ENCODE measurements around the gene KIN. TPM values are rescaled to one million over a fixed set of nuclear protein-coding genes. Genes with fewer than 3 reads are reported as not detected.
"Not testable (repeated sequence)": the region's sequence is repeated elsewhere in the genome, so short reads cannot be mapped to it uniquely, and the experiment has no call there.

The KIN gene, protein sequence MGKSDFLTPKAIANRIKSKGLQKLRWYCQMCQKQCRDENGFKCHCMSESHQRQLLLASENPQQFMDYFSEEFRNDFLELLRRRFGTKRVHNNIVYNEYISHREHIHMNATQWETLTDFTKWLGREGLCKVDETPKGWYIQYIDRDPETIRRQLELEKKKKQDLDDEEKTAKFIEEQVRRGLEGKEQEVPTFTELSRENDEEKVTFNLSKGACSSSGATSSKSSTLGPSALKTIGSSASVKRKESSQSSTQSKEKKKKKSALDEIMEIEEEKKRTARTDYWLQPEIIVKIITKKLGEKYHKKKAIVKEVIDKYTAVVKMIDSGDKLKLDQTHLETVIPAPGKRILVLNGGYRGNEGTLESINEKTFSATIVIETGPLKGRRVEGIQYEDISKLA
- 10 to 100 TPM; 10.8 to 13.2 TPM for total RNA-seq

- DNase-seq (ENCODE audit: low spot score in 2 of 2) (peak; percentile 97 to 98), ATAC-seq (peak; percentile 96 to 97)
- Mint-ChIP-seq H3K27ac (no peak within 1 kb of the TSS), H3K36me3 (peaks cover 9 to 12% of the 10 kb centered on the region in 2 donors), H3K9me3 (no peaks in the 10 kb centered on the region)
Observed at GRCh38 chr10:7787857-7788638, at the start of gene KIN, which contains the start of gene ATP5F1C. KIN (minus strand) TSS chr10:7787993; CDS start chr10:7787933, 60 bp downstream. ATP5F1C (plus strand) TSS chr10:7788177; CDS start chr10:7788208, 31 bp downstream.

GRCh38 chr10:7836571-7836970 is 48.8 kb upstream of the KIN start:
- no peak for ATAC-seq
- H3K9me3 Mint-ChIP-seq, result no peaks in the 10 kb centered on the region
- H3K27ac Mint-ChIP-seq, result no peak overlapping the region
- DNase-seq (ENCODE audit: low spot score in 2 of 2), result no peak
- peaks cover 13 to 35% of the 10 kb centered on the region in 2 donors for H3K36me3 Mint-ChIP-seq

GRCh38 chr10:7834262-7834661 is 46.5 kb upstream of the KIN start:
- H3K36me3 Mint-ChIP-seq, result peaks cover 9 to 24% of the 10 kb centered on the region in 2 donors
- H3K9me3 Mint-ChIP-seq, result no peaks in the 10 kb centered on the region

DNA sequence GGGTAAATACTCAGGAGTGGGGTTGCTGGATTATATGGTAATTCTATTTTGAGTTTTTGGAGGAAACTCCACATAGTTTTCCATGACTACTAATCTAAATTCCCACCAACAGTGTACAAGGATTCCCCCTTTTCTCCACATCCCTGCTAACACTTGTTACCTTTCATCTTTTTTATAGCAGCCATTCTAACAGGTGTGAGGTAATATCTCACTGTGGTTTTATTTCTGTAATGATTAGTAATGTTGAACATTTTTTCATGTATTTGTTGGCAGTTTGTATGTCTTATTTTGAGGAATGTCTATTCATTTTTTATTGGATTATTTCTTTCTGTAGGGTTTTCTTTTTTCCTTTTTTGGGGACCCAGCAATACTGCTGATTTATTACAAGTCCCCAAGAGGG is 45.4 kb upstream of the KIN start:
- ATAC-seq (no peak), DNase-seq (ENCODE audit: low spot score in 2 of 2) (no peak)
- H3K9me3 Mint-ChIP-seq, result no peaks in the 10 kb centered on the region
- no peak overlapping the region for H3K27ac Mint-ChIP-seq
- peaks cover 9 to 20% of the 10 kb centered on the region in 2 donors for H3K36me3 Mint-ChIP-seq

More at GRCh38 chr10:7834262-7834661, 46.5 kb upstream of the KIN start:
- no peak for ATAC-seq
- no peak for DNase-seq (ENCODE audit: low spot score in 2 of 2)
- no peak overlapping the region for H3K27ac Mint-ChIP-seq

DNA sequence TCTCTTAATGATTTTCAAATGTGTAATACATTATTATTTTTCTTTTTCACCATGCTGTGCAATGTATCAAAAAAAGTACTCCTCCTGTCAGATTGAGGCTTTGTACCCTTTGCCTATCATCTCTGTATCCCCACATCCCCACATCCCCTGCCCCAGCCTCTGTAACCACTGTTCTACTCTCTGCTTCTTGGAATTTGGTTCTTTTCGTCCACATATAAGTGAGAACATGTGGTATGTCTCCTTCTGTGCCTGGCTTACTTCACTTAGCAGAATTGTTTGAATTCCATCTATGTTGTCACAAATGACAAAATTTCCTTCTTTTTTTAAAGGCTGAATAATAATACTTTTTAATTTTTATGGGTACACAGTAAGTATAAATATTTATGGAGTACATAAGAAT is 44.3 kb upstream of the KIN start:
- ATAC-seq (no peak), DNase-seq (ENCODE audit: low spot score in 2 of 2) (no peak)
- Mint-ChIP-seq H3K9me3 (no peaks in the 10 kb centered on the region), H3K36me3 (peaks cover 11 to 20% of the 10 kb centered on the region in 2 donors), H3K27ac (no peak overlapping the region)

DNA sequence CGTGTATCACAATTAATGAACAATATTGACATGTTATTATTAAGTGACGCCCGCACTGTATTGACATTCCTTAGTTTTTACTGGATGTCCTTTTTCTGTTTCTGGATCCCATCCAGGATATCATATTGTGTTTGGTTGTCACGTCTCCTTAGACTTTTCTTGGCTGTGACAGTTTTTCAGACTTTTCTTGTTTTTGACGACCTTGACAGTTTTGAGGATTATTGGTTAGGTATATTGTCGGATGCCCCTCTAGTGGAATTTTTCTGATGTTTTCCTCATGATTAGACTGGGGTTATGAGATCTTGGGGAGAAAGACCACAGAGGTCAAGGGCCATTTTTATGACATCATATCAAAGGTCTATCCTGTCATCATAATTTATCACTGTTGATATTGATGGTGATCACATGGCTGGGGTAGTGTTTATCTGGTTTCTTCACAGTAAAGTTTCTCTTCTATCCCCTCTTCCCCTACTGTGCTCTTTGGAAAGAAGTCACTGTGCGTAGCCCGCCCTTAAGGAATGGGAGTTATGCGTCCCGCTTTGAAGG is 41.6 kb upstream of the KIN start:
- ATAC-seq (no peak), DNase-seq (ENCODE audit: low spot score in 2 of 2) (no peak)
- Mint-ChIP-seq H3K9me3 (no peaks in the 10 kb centered on the region), H3K36me3 (peaks cover 7 to 10% of the 10 kb centered on the region in 2 donors), H3K27ac (no peak overlapping the region)

DNA sequence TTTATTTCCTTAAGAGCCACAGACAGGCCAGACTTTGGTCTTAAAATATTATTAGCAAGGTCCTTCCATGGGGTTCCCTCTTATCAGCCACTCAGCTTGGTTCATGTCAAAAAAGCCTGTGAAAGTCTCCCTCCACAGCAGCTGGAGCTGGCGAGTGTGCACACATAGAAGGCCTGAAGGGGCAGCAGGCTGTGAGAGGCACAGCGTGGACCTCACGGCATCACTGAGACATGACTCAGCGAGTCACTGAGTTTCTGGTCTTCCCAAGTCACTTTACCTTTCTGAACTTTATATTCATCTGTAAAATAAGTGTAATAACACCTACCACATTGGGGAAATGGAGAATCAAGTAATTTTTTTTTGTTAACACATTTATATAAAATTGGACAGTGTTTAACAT is 39.2 kb upstream of the KIN start:
- ATAC-seq (no peak), DNase-seq (ENCODE audit: low spot score in 2 of 2) (no peak)
- H3K27ac Mint-ChIP-seq, result no peak overlapping the region
- H3K36me3 Mint-ChIP-seq, result peaks cover 7 to 11% of the 10 kb centered on the region in 2 donors
- H3K9me3 Mint-ChIP-seq, result no peaks in the 10 kb centered on the region

- Mint-ChIP-seq H3K36me3 (peaks cover 8 to 13% of the 10 kb centered on the region in 2 donors), H3K9me3 (no peaks in the 10 kb centered on the region), H3K27ac (no peak overlapping the region)
- ATAC-seq (no peak), DNase-seq (ENCODE audit: low spot score in 2 of 2) (no peak)
Observed at GRCh38 chr10:7824251-7824650, 36.5 kb upstream of the KIN start.

DNA sequence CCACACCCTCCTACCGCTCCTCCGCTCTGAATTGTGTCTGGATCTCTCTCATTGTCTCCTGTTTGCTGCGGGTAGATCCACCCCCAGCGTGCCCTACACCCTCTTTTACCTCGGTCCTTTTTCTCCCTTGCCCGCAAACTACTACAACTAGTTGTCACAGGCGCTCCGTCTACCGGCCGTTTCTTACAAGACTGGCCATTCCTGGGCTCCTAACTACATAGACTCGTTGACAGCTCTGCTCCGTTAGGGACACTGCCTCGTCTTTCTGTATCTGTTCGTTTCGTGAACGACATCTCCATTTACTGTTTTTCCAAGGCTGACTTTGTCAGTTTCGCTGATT is 31.3 kb upstream of the KIN start:
- ATAC-seq (peak; percentile 33 to 45), DNase-seq (ENCODE audit: low spot score in 2 of 2) (peak in 1 of 2 donors; percentile 17)
- H3K9me3 Mint-ChIP-seq, result no peaks in the 10 kb centered on the region
- H3K36me3 Mint-ChIP-seq, result peaks cover 8 to 14% of the 10 kb centered on the region in 2 donors
- peak overlapping the region; percentile 91 to 98 for H3K27ac Mint-ChIP-seq

- H3K36me3 Mint-ChIP-seq, result peaks cover 8 to 14% of the 10 kb centered on the region in 2 donors
- peak; percentile 93 to 95 for DNase-seq (ENCODE audit: low spot score in 2 of 2)
- ATAC-seq, result peak; percentile 90
- peak within 1 kb of the TSS; percentile 91 to 98 for H3K27ac Mint-ChIP-seq
- H3K9me3 Mint-ChIP-seq, result no peaks in the 10 kb centered on the region
Observed at GRCh38 chr10:7818295-7819120, 30.7 kb upstream of the KIN start, which contains the start of gene TAF3. TAF3 (plus strand) TSS chr10:7818505; CDS start chr10:7818710, 205 bp downstream.

DNA sequence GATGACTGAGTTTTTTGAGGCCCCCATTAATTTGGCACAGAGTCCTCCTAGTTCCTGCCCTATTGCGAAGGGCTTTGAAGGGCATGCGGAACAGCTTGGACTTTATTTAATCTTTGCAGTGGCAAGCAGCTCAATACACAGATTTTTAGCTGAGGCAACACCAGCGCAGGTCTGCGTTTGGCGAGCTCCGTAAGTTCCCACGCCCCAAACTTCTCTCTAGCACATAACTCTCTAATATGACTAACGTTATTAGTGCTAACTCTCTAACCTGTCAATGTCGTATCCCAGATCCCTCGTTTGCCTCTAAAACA is 30.1 kb upstream of the KIN start:
- DNase-seq (ENCODE audit: low spot score in 2 of 2) (no peak), ATAC-seq (no peak)
- peaks cover 8 to 14% of the 10 kb centered on the region in 2 donors for H3K36me3 Mint-ChIP-seq
- H3K9me3 Mint-ChIP-seq, result no peaks in the 10 kb centered on the region
- H3K27ac Mint-ChIP-seq, result peak overlapping the region; percentile 86 to 91

GRCh38 chr10:7817576-7817975 is 29.8 kb upstream of the KIN start:
- ATAC-seq (no peak), DNase-seq (ENCODE audit: low spot score in 2 of 2) (no peak)
- Mint-ChIP-seq H3K36me3 (peaks cover 8 to 14% of the 10 kb centered on the region in 2 donors), H3K27ac (peak overlapping the region; percentile 86 to 91), H3K9me3 (no peaks in the 10 kb centered on the region)

DNA sequence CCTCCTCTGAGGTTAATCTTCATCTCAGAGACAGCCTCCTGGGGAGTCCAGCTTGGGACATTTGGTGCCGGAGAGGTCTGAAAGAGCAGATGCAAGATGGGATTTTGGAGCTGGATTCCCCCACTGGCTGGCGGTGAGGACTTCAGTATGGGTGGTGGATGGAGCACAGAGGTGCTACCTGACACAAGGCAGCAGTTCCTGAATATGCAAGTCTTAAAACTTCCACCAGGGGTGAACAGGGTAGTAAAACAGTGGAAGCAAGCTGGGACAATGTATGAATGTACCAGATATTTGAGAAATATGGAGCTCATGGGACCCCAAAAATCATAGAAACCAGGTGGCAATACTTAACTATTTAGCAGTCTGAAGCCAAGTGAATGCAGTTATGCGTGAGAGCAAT is 25.7 kb upstream of the KIN start:
- peaks cover 0 to 7% of the 10 kb centered on the region in 2 donors for H3K36me3 Mint-ChIP-seq
- no peaks in the 10 kb centered on the region for H3K9me3 Mint-ChIP-seq
- ATAC-seq (no peak), DNase-seq (ENCODE audit: low spot score in 2 of 2) (no peak)
- H3K27ac Mint-ChIP-seq, result no peak overlapping the region

DNA sequence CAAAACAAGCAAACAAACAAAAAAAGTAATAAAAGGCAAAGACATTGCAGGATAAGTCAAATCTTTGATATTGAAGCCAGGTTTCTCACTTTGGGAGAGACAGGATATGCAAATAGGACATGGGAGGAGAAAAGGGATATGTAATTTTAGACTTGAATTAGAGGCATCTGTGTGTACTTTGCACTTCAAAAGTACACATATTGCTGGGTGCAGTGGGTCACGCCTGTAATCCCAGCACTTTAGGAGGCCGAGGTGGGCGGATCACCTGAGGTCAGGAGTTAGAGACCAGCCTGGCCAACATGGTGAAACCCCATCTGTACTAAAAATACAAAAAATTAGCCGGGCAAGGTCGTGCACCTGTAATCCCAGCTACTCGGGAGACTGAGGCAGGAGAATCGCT is 23.9 kb upstream of the KIN start:
- not testable (repeated sequence) for H3K36me3 Mint-ChIP-seq; DNase-seq (ENCODE audit: low spot score in 2 of 2); ATAC-seq; H3K9me3 Mint-ChIP-seq; H3K27ac Mint-ChIP-seq

DNA sequence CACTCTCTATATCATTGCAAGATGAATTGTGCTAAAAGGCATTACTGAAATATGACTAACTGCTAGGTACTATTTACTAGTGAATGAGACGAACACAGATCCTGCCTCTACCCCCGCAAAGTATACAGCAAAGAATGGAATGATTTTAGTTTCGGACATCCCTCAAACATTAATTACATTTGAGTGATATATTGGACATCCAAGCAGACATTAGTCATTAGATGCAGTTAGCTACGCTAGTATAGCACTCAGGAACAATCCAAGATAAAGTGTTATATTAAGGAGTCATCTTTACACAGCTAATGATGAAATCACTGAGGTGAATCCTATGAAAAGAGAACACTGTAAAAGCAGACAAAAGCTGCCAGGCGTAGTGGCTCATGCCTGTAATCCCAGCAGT is 23.2 kb upstream of the KIN start:
- ATAC-seq (no peak), DNase-seq (ENCODE audit: low spot score in 2 of 2) (no peak)
- Mint-ChIP-seq H3K36me3 (peaks cover 0 to 5% of the 10 kb centered on the region in 2 donors), H3K27ac (no peak overlapping the region), H3K9me3 (no peaks in the 10 kb centered on the region)

GRCh38 chr10:7810443-7810842 is 22.6 kb upstream of the KIN start:
- Mint-ChIP-seq H3K27ac (no peak overlapping the region), H3K9me3 (no peaks in the 10 kb centered on the region), H3K36me3 (peaks cover 0 to 5% of the 10 kb centered on the region in 2 donors)
- ATAC-seq (no peak), DNase-seq (ENCODE audit: low spot score in 2 of 2) (no peak)

Measured in activated naive CD4-positive, alpha-beta T cell treated with anti-CD3 and anti-CD28 coated beads, Interleukin-2, amount 50 U/mL, for 72 hours (primary cell).